Keratinocyte (primary cell): ENCODE results near the gene SSTR1. TPM values are rescaled to one million over a fixed set of nuclear protein-coding genes. Genes with fewer than 3 reads are reported as not detected.

Experiments used
- DNase-seq: peaks from one replicate; pipeline ENCODE4 v3.0.0-alpha.2; 2011; ENCODE audit warnings: low read depth, missing footprints, low spot score
- FAIRE-seq: peaks from 2 replicates; lab custom pipeline; 2011; peaks lifted over from hg19 to GRCh38; lab: Jason Lieb, UNC
- H2AFZ ChIP-seq: 2 replicates; pipeline ENCODE4 v1.6.0; 2012; ENCODE audit warnings: low read length, control low read depth, inconsistent platforms; ENCODE audit not compliant: control insufficient read depth
- H3K27ac ChIP-seq: 2 replicates; pipeline ENCODE4 v1.5.1; 2011; ENCODE audit warnings: low read length; ENCODE audit not compliant: control insufficient read depth, insufficient read depth
- H3K27me3 ChIP-seq: 3 replicates; pipeline ENCODE4 v1.6.0; 2011; ENCODE audit warnings: low read length; ENCODE audit not compliant: control insufficient read depth, insufficient read depth; ENCODE audit errors: extremely low read depth
- H3K36me3 ChIP-seq, 2 experiments: 2 replicates in 1 of 2; 3 replicates in 1 of 2; pipeline ENCODE4 v1.5.1; 2011; ENCODE audit warnings: low read length in 2 of 2, mild to moderate bottlenecking in 1 of 2; ENCODE audit not compliant: control insufficient read depth in 2 of 2, insufficient read depth in 2 of 2; ENCODE audit errors: extremely low read depth in 1 of 2
- H3K4me1 ChIP-seq: 3 replicates; pipeline ENCODE4 v1.5.1; 2011; ENCODE audit warnings: low read length; ENCODE audit not compliant: control insufficient read depth, insufficient read depth; ENCODE audit errors: extremely low read depth
- H3K4me2 ChIP-seq: 3 replicates; pipeline ENCODE4 v1.6.0; 2011; ENCODE audit warnings: low read depth, low read length; ENCODE audit not compliant: control insufficient read depth, insufficient read depth; ENCODE audit errors: extremely low read depth
- H3K4me3 ChIP-seq, 3 experiments: fragments of 200-600 bp in 1 of 3; sonication (generic) in 1 of 3; 2 replicates in 2 of 3; 3 replicates in 1 of 3; pipeline ENCODE4 v1.5.1; 2011 to 2016; ENCODE audit warnings: low read length in 3 of 3, mild to moderate bottlenecking in 3 of 3, control low read depth in 2 of 3, inconsistent platforms in 1 of 3, low read depth in 1 of 3, mixed read lengths in 1 of 3, mixed run types in 1 of 3, moderate library complexity in 1 of 3; ENCODE audit not compliant: control insufficient read depth in 2 of 3, insufficient read depth in 2 of 3; ENCODE audit errors: extremely low read depth in 1 of 3
- H3K79me2 ChIP-seq: 2 replicates; pipeline ENCODE4 v1.6.0; 2012; ENCODE audit warnings: low read length; ENCODE audit not compliant: control insufficient read depth, insufficient read depth
- H3K9ac ChIP-seq: 3 replicates; pipeline ENCODE4 v1.6.0; 2011; ENCODE audit warnings: low read length; ENCODE audit not compliant: control insufficient read depth, insufficient read depth; ENCODE audit errors: extremely low read depth
- H3K9me1 ChIP-seq: 3 replicates; pipeline ENCODE4 v1.6.0; 2011; ENCODE audit warnings: low read length; ENCODE audit not compliant: control insufficient read depth, insufficient read depth; ENCODE audit errors: extremely low read depth
- H3K9me3 ChIP-seq: 2 replicates; pipeline ENCODE4 v1.5.1; 2012; ENCODE audit warnings: low read depth, low read length; ENCODE audit not compliant: control insufficient read depth
- H4K20me1 ChIP-seq: 3 replicates; pipeline ENCODE4 v1.6.0; 2011; ENCODE audit warnings: low read length; ENCODE audit not compliant: control insufficient read depth, insufficient read depth; ENCODE audit errors: extremely low read depth
- CTCF ChIP-seq, 3 experiments: IDR thresholded peaks in 1 of 3; conservative IDR thresholded peaks in 1 of 3; optimal IDR thresholded peaks in 1 of 3; 2 replicates in 2 of 3; 3 replicates in 1 of 3; pipeline versions ENCODE3 to v1.5.1; 2011; ENCODE audit warnings: low read length in 3 of 3, mild to moderate bottlenecking in 3 of 3, moderate library complexity in 2 of 3, control low read depth in 1 of 3, inconsistent platforms in 1 of 3; ENCODE audit not compliant: insufficient read depth in 2 of 3; ENCODE audit errors: extremely low read depth in 1 of 3
- EZH2 ChIP-seq: IDR thresholded peaks from one replicate; pipeline ENCODE4 v1.6.1; 2012; ENCODE audit warnings: inconsistent platforms, mild to moderate bottlenecking, low read length, moderate library complexity
- dilution Hi-C: fragments of 300-500 bp; cut with MboI; formaldehyde crosslinking; loops from one replicate; pipeline ENCODE4 v1.7.0; 2020; ENCODE audit warnings: low sequenced_read_pairs; ENCODE audit not compliant: extremely low pct_ligation_motif_present
- polyA plus RNA-seq, 5 experiments: library from polyadenylated mRNA; depleted of rRNA in 3 of 5; stranded (reverse) in 3 of 5; stranded (forward) in 1 of 5; unstranded in 1 of 5; fragments of >200 nt; gene quantifications; 1 replicate in 1 of 5; 2 replicates in 3 of 5; 3 replicates in 1 of 5; pipeline versions ENCODE4 v1.2.1 to v1.2.3, GENCODE V29; 2011 to 2012; ENCODE audit warnings: missing spikeins in 2 of 5, low read depth in 1 of 5, low replicate concordance in 1 of 5

Gene SSTR1
- polyA plus RNA-seq, 1 donor (not counting 4 experiments of a cell fraction or from before 2014, with no cell fraction given): 0.05 TPM

GRCh38 chr14:38208618-38209562 lies 1.2 kb downstream of the SSTR1 start:
- no peaks in the 10 kb centered on the region for H3K9me1 ChIP-seq
- H3K4me3 ChIP-seq: peak overlapping the region in 1 of 3 experiments; percentile 64
- peaks cover 7% of the 10 kb centered on the region for H3K9me3 ChIP-seq
- H3K79me2 ChIP-seq: no peaks in the 10 kb centered on the region
- H2AFZ ChIP-seq: no peak overlapping the region
- DNase-seq (no peak), FAIRE-seq (no peak)
- H3K36me3 ChIP-seq: no peaks in the 10 kb centered on the region
- no peak overlapping the region for H3K9ac ChIP-seq
- H3K4me1 ChIP-seq: peaks cover 20% of the 10 kb centered on the region
- H3K4me2 ChIP-seq: peak overlapping the region; percentile 86
- dilution Hi-C loops: no loop called here
- peaks cover 2% of the 10 kb centered on the region for H4K20me1 ChIP-seq
- H3K27ac ChIP-seq: no peak overlapping the region
- TF ChIP-seq CTCF (optimal IDR thresholded peaks at IDR 0.05 in 1 of 3, IDR thresholded peaks at IDR 0.05 in 1 of 3, conservative IDR thresholded peaks at IDR 0.05 in 1 of 3; ENCODE audit: extremely low read depth in 1 of 3, insufficient read depth in 2 of 3, low read length in 3 of 3) (no peak), EZH2 (no peak)
- peaks cover 50% of the 10 kb centered on the region for H3K27me3 ChIP-seq

GRCh38 chr14:38209572-38210557 lies 2.2 kb downstream of the SSTR1 start:
- Histone ChIP-seq H3K36me3 (no peaks in the 10 kb centered on the region), H3K4me3 (peak overlapping the region in 1 of 3 experiments; percentile 48), H2AFZ (no peak overlapping the region), H3K27me3 (peaks cover 50% of the 10 kb centered on the region), H3K4me1 (peaks cover 20% of the 10 kb centered on the region), H3K27ac (no peak overlapping the region), H3K9me1 (no peaks in the 10 kb centered on the region), H3K9ac (no peak overlapping the region), H3K79me2 (no peaks in the 10 kb centered on the region), H3K4me2 (peak overlapping the region; percentile 62), H4K20me1 (peaks cover 2% of the 10 kb centered on the region), H3K9me3 (peaks cover 7% of the 10 kb centered on the region)
- DNase-seq (no peak), FAIRE-seq (no peak)
- TF ChIP-seq CTCF (optimal IDR thresholded peaks at IDR 0.05 in 1 of 3, IDR thresholded peaks at IDR 0.05 in 1 of 3, conservative IDR thresholded peaks at IDR 0.05 in 1 of 3; ENCODE audit: extremely low read depth in 1 of 3, insufficient read depth in 2 of 3, low read length in 3 of 3) (no peak), EZH2 (no peak)
- dilution Hi-C loops: no loop called here
